ENCODE measurements around the gene ADH1B.
"Not testable (repeated sequence)": the region's sequence is repeated elsewhere in the genome, so short reads cannot be mapped to it uniquely, and the experiment has no call there.

The ADH1B gene

GRCh38 chr4:99317811-99318210 lies 3.4 kb downstream of the ADH1B start:
- DNase-seq, result not testable (repeated sequence)

DNA sequence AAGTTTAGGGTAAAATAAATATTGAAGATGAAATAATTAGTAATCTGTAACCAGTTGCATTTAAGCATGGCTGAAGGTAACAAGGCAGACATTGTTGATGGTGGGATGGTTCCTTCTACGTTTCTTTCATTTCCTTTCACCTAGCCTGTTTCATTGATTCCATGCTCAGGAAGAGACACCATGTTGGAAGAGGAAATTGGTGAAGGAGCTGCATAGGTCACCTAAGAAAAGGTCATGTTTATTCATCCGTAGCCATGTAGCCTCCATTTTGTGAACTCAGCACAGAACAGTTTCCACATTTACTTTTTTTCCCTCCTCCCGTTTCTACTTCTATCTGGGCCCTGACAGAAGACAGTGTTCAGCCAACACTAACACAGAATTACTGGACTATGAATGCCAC lies 3.8 kb downstream of the ADH1B start:
- no peak for DNase-seq

- DNase-seq, result no peak
These were observed 5.4 kb downstream of the ADH1B start for GRCh38 chr4:99315839-99316238.

GRCh38 chr4:99314211-99314610 lies 7.0 kb downstream of the ADH1B start:
- no peak for DNase-seq

- DNase-seq, result no peak
These were observed 10.8 kb downstream of the ADH1B start for GRCh38 chr4:99310389-99310788.

GRCh38 chr4:99305638-99306400 lies 15.4 kb downstream of the ADH1B start:
- no peak for DNase-seq

DNA sequence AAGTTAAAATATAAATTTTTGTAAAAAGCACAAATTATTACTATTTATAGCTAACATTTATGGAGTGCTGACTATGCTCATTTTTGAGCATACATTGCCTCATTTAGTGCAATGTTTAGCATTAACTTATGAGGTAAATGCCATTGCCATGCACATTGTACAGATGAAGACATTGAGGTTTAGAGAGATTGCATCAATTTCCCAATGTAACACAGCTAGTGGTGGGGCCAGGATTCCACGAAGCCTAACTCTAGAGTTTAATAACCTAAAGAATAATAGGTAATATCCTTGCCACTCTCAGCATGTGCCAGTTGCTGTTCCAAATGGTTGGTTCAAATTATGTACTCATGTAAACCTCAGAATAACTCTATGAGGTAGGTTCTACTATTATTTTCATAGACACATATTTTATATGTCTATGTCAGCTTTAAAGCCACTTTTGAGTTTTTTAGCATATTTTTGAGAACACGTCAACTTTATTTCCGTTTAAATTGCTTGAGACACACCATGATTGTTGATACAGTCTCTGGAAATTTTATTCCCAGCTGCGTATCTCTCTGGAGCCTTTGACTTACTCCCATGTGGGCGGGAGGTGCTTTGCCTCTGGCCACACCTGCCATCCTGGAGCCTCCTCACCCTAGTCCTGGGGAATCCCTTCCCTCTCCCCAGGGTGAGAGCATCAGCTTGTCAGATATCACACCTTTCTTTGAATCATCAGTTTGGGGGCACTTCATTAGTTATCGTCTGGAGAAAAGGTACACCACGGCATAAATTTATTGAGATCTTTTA lies 19.6 kb downstream of the ADH1B start:
- DNase-seq, result no peak

DNA sequence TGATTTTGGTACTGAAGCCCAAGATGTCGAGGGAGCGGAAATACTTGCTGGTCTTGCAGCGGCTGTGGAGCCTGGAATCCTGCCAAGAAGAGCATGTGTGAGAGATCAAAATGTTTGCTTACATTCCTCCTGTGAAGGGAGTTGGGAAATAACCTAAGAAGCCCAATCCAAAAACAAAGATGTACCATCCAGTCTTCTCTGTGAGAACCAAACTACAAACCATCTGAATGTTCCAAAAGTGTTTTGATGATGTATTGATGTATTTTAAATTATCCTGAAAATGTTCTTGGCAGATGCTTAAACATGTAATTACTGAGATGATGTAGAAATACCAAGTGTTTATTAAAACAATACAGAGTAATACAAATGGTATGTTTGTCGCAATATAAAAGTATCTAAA lies 20.3 kb downstream of the ADH1B start:
- DNase-seq, result no peak

GRCh38 chr4:99293357-99293756 lies 27.8 kb downstream of the ADH1B start:
- no peak for DNase-seq

DNA sequence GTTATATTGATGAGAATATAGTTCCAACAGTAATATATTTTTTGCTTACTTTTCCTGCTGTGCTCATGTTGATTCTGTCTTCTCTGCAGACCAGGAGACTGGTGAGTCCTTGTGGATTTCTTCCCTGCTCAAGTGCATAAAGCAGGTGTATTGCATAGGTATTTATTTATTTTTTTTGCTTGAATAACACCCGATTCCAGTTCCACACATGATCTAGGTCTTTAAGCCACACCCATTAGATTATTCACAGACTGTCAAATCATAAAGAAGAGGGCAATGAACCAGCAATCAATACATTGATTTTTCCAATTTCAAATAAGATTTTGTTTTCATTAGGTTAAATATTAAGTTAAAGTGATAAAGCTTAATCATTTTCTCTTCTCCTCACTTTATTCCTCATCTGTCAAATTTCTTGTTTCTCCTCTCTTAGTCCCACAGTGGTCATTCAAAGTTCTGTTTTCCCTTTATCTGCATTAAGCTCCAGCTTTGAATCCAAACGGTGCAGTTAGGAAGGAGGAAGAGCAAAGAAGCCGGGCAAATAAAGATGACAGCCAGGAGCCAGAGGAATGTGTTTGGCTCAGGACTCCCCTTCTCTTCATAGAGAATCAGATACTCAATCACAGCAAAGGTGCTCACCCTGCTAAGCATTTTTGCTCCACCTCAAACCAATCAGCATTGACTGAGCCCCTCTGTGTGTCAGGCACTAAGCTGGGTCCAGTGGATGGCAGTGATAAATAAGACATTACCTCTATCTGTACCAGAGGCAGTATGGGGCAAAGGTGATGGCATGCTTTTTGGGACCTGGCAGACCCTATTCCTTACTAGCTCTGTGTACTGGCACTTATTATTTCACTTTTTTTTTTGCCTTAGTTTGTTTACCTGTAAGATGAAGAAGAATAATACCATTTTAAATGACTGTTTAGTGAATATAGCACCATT lies 30.1 kb downstream of the ADH1B start, which contains the start of gene ADH1A:
Gene ADH1A (minus strand): TSS at position 138 of the 939 bp plus-strand sequence. CDS start 71 bp downstream, at position 67.
- DNase-seq, result no peak

- DNase-seq, result no peak
These were observed 35.8 kb downstream of the ADH1B start for GRCh38 chr4:99285387-99285786.

GRCh38 chr4:99282731-99283130 lies 38.5 kb downstream of the ADH1B start:
- no peak for DNase-seq

GRCh38 chr4:99281261-99281660 lies 39.9 kb downstream of the ADH1B start:
- DNase-seq, result no peak

GRCh38 chr4:99276417-99276816 lies 44.8 kb downstream of the ADH1B start:
- DNase-seq, result no peak

DNA sequence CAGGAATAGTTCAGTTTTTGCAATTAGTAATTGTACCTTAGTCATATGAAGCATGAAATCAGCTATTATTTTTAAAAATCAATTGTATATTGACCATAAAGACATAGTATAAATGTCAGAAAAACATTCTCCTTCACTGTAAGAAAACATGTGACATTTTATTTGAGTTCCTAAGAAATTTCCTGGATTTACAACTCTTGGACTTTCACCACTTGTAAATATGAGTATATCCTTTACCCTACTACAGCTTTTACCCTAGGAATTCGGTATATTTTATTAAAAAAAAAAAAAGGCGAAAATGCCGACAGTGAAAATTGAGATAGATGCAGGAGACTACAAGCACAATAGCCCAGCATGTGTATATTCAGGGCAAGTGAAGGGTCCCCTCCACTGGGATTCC lies 45.3 kb downstream of the ADH1B start:
- DNase-seq, result no peak

DNA sequence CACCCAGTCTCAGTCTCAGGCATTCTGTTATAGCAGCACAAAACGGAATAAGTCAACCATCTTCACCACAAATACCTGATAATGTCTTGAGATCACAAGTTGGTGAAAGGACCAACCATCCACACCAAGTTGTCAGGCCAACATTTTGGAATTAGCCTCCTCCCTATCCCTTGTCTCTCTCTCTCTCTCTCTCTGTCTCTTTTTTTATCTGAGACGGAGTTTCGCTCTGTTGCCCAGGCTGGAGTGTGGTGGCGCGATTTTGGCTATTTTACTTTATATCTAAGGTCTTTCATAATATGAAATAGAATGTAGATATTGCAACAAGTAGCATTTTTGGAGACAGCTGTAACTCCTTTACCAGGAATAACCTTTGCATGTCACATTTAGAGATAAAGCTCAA lies 46.2 kb downstream of the ADH1B start:
- DNase-seq, result no peak

GRCh38 chr4:99273704-99274103 lies 47.5 kb downstream of the ADH1B start:
- DNase-seq, result no peak

GRCh38 chr4:99264927-99265326 lies 56.3 kb downstream of the ADH1B start:
- no peak for DNase-seq

All from activated T-cell treated with anti-CD3 and anti-CD28 coated beads for 4 hours (primary cell).